Epithelial cell of prostate (primary cell): Measurements from ENCODE around the gene RASSF5.
"Not testable (repeated sequence)": the region's sequence is repeated elsewhere in the genome, so short reads cannot be mapped to it uniquely, and the experiment has no call there.

ENCODE experiments used
- DNase-seq: peaks from one replicate; pipeline ENCODE4 v3.0.0-alpha.2; 2011; ENCODE audit warnings: low read depth, low spot score
- H3K27ac ChIP-seq: fragments of 450-650 bp; 2 replicates; pipeline ENCODE4 v1.5.1; 2017; ENCODE audit warnings: mild to moderate bottlenecking

Gene RASSF5

DNA sequence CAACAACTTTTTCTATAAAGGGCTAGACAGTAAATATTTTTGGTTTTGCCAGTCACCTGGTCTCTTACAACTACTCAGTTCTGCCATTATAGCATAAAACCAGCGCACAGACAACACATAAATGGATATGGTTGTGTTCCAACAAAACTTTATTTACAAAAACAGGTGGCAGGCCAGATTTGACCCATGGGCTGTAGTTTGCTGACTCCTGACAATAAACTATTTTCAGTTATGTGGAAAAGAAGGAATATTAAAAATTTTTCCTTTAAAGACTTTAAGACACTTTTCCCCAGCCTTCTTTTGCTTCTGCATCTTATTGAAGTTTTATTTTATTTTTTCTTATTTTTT, 89.0 kb downstream of the RASSF5 start:
- H3K27ac ChIP-seq: no peak overlapping the region
- DNase-seq: no peak

DNA sequence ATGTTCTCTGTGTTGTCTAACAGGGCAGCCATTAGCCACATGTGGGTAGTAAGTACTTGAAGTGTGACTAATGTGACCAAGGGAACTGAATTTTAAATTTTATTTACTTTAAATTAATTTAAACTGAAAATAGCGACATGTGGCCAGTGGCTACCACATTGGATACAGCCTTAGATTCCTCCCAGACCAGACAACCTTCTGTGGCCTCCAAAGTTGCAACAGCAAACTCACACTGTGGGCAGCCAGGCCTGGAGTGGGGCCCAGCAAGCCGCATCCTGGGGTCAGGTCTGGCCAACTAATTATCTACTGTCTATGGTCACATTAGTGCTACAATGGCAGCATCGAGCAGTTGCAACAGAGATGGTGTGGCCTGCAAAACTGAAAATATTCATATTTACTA, 93.2 kb downstream of the RASSF5 start:
- H3K27ac ChIP-seq: no peak overlapping the region
- DNase-seq: no peak

DNA sequence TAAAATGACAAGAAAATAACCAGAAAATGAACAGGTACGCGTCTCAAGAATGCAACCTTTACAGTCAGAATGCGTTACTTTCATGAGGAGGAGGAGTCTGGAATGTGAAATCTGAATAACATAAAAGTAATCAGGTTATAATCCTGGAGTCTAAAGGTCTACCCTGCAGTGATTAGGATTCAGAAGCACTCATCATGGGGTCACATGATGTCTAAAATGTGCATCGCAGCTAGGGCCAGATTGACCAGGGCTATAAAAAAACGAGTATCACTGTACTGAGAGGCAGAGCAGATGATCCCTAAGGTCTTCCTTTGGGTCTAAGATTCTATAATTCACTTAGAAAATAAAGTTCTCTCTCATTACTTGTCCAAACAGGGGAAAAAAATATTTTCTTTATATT, 97.5 kb downstream of the RASSF5 start:
- no peak for DNase-seq

DNA sequence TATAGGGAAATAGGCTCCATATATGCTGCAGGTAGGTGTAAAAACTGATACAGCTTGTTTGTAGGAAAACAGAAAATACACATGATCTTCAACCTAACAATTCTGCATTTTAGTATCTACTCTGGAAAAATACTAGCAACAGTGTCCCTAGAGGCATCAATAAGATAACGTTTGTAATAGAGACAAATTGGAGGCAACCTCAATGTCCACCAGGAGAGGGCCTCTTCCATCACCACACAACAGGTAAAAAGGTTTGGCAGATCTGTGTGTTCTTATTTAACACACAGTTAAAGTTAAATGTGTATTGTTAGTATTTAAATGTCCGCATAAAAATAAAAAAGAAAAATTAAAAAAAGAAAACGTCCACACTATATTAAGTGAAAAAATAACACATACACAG, 99.5 kb downstream of the RASSF5 start:
- DNase-seq: no peak
- no peak overlapping the region for H3K27ac ChIP-seq

More for the DNA sequence above, 97.5 kb downstream of the RASSF5 start:
- H3K27ac ChIP-seq: no peak overlapping the region

DNA sequence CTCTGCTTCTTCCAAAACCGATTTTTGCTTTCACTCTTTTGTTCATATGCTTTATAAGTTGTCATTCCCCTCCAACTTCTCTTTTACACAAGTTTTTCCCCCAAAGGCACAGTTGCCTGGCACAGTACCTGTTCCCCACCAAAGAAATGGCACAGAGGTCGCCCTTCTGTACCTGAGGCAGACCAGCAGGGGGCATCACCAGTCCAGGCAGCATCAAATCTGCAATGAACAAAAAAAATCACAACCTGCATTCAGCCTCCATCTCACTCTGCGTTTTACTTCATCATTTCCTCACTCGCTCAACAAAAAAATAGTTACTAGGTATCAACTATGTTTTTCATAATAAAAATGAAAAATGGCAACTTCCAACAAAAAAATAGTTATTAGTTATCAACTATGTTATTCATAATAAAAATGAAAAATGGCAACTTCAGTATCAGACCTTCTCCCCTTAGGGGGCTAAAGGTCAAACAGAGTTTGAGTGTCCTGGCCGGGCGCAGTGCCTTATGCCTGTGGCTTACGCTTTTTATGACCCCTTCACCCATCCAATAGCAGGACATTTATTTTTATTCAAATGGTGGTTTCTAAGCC, 100.9 kb downstream of the RASSF5 start:
- no peak for DNase-seq
- H3K27ac ChIP-seq: no peak overlapping the region

DNA sequence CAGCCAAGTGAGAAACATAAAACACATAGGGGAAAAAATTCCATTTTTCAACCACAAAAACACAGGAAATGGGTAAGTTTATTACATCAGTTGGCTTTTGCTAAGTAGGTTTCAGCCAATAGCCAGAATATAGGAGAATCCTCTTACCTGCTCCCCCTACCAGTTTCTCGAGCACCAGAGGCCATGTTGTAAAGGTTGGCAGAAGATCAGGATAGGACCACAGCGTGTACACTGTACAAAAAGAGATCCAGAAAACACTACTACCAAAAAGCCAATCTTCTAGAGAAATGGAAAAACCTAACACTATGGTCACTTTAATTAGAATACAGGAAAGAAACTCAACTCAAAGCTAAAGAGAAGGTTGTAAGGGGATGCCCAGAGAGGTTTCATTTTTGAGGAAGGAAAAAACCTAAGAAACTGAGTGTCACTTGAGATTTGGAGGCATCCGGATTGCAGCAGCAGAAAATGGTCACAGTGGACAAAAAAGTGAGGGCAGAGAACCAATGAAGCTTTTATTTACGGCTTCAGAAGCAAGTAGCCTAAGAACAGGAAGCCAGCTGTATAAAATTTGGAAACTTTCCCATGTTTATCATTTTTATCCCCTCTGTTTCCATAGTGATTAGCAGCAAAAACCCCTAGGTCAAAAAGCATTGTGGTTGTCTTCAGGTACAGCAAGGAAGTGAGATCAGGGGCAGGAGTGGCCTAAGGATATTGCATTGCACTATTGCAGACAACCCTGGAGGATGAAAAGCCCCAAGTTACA, 102.1 kb downstream of the RASSF5 start:
- no peak for DNase-seq
- no peak overlapping the region for H3K27ac ChIP-seq

DNA sequence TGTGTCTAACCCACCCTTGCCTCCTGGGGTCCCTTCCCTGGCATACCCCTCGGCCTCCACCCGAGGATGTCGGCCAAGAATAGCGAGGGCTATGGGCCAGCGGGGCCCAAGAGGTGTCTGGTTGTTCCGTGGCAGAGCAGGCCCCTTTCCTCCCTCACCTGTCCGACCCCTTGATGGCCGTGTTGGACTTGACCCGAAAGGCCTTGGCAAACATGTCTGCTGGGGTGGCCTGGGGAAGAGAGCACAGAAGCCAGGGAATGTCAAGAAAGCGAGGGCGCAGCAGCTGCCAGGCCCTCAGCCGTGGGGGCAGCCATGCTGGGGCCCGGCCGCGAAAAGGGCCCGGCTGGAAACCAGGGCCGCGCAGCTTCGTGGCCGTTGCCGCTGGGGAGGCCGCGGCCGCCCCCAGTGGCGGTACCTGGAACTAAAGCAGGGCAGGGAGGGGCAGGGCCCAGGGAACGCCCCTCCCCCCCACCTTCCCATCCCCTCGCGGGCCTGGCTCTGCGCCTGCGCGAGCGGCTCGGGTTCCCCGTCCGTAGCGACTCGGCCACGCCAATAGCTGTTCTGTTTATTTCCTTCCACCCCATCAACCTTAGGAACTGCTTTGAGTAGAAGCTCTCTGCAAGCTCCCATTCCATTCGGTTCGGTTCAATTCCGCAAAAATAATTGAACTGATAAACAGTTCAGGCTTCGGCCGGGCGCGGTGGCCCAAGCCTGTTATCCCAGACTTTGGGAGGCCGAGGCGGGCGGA, 105.0 kb downstream of the RASSF5 start, which contains the start of gene EIF2D:
Gene EIF2D (minus strand): TSS at position 337 of the 748 bp plus-strand sequence. CDS start 123 bp downstream, at position 214.
- peak within 1 kb of the TSS; percentile 71 for H3K27ac ChIP-seq
- DNase-seq: no peak

DNA sequence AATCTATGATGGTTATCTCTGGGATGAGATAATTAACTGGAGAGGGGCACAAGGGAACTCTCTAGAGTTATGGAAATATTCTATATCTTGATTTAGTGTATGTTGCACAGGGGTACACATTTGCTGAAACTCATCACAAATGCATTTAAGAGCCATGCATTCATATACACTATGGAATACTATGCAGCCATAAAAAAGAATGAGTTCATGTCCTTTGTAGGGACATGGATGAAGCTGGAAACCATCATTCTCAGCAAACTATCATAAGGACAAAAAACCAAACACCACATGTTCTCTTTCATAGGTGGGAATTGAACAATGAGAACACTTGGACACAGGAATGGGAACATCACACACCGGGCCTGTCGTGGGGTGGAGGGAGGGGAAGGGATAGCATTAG, 119.1 kb downstream of the RASSF5 start:
- not testable (repeated sequence) for DNase-seq, H3K27ac ChIP-seq

DNA sequence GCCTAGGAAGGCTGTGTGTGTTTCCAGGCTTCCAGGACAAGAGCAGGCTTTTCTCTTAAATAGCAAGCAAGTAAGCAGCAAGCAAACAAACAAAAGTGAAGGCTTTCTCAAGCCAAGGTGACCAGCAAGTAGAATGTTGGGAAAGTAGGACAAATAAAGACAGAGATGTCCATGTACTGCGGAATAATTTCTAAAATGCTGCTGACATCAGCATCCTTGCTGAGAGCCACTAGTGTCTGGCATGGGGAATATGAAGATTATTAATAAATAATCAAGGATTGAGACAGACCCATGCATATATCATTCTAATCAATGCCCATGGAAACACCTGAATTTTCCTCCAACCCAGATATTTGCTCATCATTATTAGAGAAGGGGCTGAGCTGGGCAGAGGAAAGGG, 121.6 kb downstream of the RASSF5 start:
- DNase-seq: no peak
- H3K27ac ChIP-seq: no peak overlapping the region

DNA sequence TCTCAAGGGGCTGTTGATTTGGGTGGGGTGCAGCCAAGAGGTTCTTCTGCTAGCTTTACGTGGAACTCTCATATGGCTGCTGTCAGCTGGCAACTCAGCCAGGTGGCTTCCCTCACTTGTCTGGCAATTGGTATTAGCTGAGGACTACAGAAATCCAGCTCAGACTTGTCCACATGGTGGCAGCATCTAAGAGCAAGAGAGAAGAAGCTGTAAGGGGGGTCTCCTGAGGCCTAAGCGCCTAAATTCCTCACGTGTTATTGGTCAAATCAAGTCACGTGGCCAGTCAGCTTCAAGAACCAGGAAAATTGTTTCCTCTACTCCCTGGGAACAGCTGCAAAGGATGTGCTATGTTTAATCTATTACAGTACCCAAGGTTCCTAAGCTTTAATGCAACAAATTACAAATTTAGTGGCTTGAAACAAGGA, 123.8 kb downstream of the RASSF5 start:
- no peak overlapping the region for H3K27ac ChIP-seq
- no peak for DNase-seq

DNA sequence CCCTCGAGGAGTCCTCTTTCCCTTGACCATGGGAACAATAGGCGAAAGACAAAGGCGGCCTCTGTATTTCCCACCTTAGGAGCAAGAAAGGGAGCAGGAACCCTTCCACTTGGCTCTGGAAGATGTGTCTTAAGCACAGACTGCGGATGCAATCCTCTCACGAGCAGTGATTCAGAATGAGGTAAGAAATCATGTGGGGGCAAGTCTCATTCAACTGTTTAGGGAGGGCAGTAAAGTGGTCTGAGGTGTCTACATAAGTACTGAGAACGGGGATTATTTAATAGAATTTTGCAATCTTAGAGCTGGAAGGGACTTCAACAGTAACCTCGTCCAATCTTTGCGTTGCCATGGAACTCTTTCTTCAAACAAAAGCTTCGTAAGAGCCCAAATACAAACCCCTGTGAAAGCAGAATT, 126.4 kb downstream of the RASSF5 start:
- peak overlapping the region; percentile 87 for H3K27ac ChIP-seq
- peak; percentile 66 for DNase-seq

DNA sequence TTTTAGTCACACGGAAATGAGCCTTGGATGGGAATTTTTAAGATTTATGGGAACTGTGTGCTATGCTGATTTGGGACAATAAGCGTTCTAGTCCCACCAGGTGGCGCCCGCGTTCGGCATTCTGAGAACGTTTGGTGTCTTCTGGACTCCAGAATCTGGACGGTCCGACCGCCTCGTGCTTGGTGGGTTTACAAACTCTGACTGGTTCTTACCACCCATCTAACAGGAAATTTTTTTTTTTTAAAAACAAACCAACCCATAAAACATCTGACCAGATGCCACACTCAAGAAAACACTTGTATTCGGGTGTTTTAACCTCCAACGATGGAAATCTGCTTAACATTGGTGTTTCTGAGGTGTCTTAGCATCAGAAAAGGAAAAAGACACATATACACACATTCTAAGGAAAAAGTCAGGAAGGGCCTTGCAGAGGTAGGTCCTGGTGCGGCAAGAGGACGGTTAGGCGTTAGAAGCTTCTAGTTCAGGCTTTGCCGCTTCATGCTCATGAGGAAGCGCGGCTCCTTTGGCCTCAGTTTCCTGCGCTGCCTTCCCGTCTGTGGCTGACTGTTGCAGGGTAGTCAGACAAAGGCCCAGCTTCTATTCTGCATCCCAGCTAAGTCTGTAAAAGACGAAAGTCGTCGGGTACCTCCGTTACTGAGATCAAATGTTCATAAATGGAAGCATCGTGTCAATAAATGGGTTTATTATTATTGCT, 127.2 kb downstream of the RASSF5 start:
- peak overlapping the region; percentile 87 for H3K27ac ChIP-seq
- DNase-seq: no peak

DNA sequence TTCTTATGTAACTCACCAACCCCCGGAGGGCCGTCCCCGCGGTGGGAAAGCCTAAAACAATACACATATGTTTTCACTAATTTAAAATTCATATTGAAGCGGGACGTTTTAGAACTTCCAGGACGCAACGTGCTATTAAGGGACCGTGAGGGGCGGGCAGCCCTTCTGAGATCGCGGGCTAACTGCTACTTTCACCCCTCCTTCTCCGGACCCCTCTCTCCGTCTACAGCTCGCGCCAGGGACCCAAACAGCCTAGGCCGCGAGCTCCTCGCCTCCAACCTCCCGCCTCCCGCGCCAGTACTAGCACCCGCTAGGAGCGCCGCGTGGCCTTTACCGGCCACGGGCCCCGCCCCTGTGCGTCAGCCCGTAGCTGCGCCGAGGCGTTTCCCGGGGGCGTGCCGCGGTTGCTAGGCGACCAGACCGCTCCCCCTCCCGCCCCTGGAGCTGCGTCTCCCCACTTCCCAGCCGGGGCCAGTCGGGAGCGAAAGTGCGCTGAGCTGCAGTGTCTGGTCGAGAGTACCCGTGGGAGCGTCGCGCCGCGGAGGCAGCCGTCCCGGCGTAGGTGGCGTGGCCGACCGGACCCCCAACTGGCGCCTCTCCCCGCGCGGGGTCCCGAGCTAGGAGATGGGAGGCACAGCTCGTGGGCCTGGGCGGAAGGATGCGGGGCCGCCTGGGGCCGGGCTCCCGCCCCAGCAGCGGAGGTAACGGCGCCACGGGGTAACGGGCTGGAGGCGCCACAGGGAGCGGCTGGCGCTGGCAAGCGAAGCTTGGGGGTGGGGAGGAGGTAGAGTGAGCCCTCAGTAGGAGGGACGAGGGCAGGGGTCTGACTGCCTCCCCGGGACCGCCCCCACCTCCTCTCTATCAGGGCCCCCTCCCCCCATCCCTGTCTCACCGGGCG, 128.0 kb downstream of the RASSF5 start, which contains the start of gene DYRK3:
Gene DYRK3 (plus strand): TSS at position 457 of the 898 bp plus-strand sequence. CDS start 168 bp downstream, at position 625.
- H3K27ac ChIP-seq: peak within 1 kb of the TSS; percentile 87
- DNase-seq: no peak

DNA sequence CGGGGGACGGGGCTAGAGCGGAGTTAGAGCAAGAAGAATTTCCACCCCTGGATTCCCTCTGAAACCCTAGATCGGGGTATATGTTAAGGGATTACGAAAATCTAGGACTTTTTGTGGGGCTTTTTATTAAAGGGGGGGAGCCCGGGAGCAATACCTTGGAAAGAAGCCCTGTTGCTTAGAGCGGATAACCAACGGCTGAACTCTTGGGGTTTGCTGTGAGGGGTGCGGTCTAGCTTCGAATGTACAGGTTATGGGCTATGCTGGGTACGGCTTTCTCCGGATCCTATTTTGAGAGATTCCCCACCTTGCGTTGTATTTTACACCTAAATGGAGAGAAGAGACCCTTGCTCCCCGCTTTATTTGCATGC, 128.6 kb downstream of the RASSF5 start:
- DNase-seq: no peak

DNA sequence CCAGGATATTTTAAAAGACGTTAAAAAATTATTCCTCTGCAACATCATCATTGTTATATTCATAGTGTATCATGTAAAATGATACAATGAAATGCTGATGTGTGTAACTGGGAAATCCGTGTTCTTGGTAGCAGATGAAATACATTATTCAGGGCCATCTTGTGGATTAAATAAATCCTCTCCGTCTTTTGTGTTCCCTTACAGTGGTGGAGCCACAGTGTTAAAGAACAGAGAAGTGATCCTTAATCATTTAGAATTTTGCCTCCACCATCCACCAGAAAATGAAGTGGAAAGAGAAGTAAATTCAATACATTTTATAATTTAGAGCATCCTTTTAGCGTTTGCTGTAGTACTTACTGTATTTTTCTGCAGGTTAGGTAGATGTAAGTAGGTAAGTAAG, 129.3 kb downstream of the RASSF5 start:
- DNase-seq: no peak
- peak overlapping the region; percentile 63 for H3K27ac ChIP-seq

More for the DNA sequence above, 128.6 kb downstream of the RASSF5 start:
- peak overlapping the region; percentile 87 for H3K27ac ChIP-seq

DNA sequence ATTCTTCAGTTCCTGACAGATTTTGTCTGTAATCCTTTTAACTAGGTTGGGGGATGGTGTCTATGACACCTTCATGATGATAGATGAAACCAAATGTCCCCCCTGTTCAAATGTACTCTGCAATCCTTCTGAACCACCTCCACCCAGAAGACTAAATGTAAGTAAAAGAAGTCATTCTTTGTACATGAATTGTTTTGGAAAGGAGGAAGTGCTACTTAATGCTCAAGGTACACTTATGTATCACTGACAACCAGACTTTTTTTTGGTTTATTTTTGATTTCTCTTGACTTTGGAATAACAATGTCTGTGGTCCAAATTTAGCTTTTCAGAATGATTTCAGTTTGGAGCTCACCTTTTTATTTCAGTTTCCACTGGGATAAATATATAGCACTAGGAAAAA, 130.3 kb downstream of the RASSF5 start:
- peak overlapping the region; percentile 63 for H3K27ac ChIP-seq
- no peak for DNase-seq
